Upper lobe of right lung (tissue), 1 donor: ENCODE results near the gene ATF7. TPM values are rescaled to one million over a fixed set of nuclear protein-coding genes. Genes with fewer than 3 reads are reported as not detected.

Experiments
- ATAC-seq: fragments of 200-7000 bp; cut with Tn5 transposase; one replicate; pipeline ENCODE4 v1.9.1; 2020; ENCODE audit warnings: mild to moderate bottlenecking, moderate library complexity
- DNase-seq: peaks from one replicate; pipeline ENCODE4 v3.0.0-alpha.2; 2020
- H3K27ac ChIP-seq: fragments of 200-600 bp; one replicate; pipeline ENCODE4 v1.8.0; 2022
- H3K27me3 ChIP-seq: fragments of 200-600 bp; one replicate; pipeline ENCODE4 v1.8.0; 2022; ENCODE audit warnings: mild to moderate bottlenecking
- H3K36me3 ChIP-seq: fragments of 200-600 bp; one replicate; pipeline ENCODE4 v1.8.0; 2022
- H3K4me1 ChIP-seq: fragments of 200-600 bp; one replicate; pipeline ENCODE4 v1.8.0; 2022
- H3K4me3 ChIP-seq: fragments of 200-600 bp; one replicate; pipeline ENCODE4 v1.8.0; 2022; ENCODE audit warnings: mild to moderate bottlenecking
- H3K9me3 ChIP-seq: fragments of 200-600 bp; one replicate; pipeline ENCODE4 v1.8.0; 2022
- intact Hi-C: fragments of 100-400 bp; cut with DNase I; formaldehyde crosslinking; loops from one replicate; pipeline ENCODE4 v1.11.0; 2022
- total RNA-seq: library from RNA; stranded (reverse); fragmentation: NEBNext Ultra II Directional; extraction: Animal tissue kit (Norgen Biotek cat#: 25700); gene quantifications from one replicate; pipeline ENCODE4 v1.2.1, GENCODE V29; 2021
- TF ChIP-seq, protein P1 (sequence below): fragments of 200-600 bp; IDR thresholded peaks from one replicate; pipeline ENCODE4 v1.8.0; 2022; ENCODE audit warnings: antibody characterized with exemption
- donor health status: DM: no; HTN: yes; CAD: no; lungs with severe emphysema.

Gene ATF7
- total RNA-seq, 1 donor from 2014 or later, result 54.0 TPM

DNA sequence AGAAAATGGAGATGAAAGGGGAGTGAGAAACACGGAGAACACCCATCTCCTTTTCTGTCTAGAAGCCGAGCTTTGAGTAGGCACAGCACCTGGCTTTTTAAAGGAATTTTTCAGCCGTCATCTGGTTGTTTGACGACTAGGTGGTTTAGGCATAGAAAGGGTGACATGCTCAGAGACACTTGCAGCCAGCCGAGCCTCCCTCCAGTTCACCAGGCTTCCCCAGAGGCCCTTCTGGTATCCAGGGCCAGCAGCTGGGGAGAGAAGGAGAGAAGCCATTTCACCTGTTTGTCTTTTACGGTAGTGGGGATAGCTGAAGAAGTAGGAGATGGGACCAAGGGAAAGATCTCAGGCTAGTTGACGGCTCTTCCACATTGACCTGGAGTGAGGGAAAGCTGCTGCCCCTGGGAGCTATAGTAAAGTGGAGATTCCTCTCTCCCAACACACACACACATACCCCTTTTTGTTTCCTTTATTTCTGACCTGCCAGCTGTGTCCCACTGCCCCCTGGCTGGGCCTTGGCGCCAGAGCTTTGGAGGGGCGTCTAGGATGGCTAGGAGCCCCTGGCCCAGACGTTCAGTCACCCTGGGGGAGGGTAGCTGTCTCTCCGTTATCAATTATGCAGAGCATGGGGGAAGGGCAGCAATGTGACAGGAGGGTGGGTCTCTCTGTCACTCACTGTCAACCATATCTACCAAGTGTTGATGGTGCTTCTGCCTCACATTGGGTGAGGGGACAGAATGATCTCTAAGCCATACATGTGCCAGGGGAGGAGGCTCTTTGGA lies 132.4 kb downstream of the ATF7 start:
- peak overlapping the region; percentile 62 for H3K4me3 ChIP-seq
- TF ChIP-seq, protein P1, sequence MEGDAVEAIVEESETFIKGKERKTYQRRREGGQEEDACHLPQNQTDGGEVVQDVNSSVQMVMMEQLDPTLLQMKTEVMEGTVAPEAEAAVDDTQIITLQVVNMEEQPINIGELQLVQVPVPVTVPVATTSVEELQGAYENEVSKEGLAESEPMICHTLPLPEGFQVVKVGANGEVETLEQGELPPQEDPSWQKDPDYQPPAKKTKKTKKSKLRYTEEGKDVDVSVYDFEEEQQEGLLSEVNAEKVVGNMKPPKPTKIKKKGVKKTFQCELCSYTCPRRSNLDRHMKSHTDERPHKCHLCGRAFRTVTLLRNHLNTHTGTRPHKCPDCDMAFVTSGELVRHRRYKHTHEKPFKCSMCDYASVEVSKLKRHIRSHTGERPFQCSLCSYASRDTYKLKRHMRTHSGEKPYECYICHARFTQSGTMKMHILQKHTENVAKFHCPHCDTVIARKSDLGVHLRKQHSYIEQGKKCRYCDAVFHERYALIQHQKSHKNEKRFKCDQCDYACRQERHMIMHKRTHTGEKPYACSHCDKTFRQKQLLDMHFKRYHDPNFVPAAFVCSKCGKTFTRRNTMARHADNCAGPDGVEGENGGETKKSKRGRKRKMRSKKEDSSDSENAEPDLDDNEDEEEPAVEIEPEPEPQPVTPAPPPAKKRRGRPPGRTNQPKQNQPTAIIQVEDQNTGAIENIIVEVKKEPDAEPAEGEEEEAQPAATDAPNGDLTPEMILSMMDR, result no peak
- H3K9me3 ChIP-seq, result no peaks in the 10 kb centered on the region
- H3K27me3 ChIP-seq, result no peaks in the 10 kb centered on the region
- no peaks in the 10 kb centered on the region for H3K36me3 ChIP-seq
- H3K4me1 ChIP-seq, result peaks cover 49% of the 10 kb centered on the region
- intact Hi-C loops, result no loop called here
- DNase-seq (peak; percentile 38), ATAC-seq (no peak)
- peak overlapping the region; percentile 81 for H3K27ac ChIP-seq

DNA sequence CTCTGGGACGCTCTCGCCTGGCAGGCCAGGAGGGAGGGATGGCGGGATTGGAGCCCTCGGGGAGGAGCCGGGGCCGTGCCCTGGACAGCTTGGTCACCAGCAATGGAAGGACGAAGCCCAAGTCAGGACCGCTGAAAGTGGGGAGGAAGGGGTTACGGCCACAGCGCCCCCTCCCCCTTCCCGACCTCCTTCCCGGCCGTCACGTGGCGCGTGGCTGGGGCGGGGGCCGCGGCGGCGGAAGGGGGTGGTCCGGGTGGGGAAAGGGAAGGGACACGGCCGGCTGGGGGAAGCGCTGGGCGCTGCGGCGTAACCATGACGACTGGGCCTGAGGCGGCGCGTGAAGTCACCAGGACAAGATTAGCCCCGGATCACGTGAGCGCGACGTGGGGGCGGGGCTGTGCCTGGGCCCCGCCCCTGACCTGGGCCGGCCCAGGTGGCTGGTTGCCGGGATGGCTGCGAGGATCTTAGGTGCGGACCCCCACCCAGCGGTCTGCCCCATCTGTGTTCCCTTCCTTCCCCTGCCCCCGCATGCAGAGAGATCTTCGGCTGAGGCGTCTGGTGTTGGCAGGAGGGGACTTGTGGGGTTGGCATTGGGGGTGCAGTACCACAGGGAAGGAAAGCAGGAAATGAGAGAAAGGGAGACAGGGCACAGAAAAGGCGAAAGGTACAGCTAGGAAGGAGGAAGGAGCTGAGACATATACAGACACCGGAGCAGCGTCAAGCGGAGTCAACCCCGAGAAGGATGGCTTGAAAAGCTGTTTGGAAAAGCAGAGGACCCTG lies 133.2 kb downstream of the ATF7 start:
- H3K4me1 ChIP-seq, result peaks cover 43% of the 10 kb centered on the region
- H3K4me3 ChIP-seq, result peak overlapping the region; percentile 62
- H3K27me3 ChIP-seq, result no peaks in the 10 kb centered on the region
- TF ChIP-seq, protein P1, result no peak
- peak overlapping the region; percentile 81 for H3K27ac ChIP-seq
- ATAC-seq (peak; percentile 97), DNase-seq (peak; percentile 96)
- intact Hi-C loops, result no loop called here
- no peaks in the 10 kb centered on the region for H3K9me3 ChIP-seq
- peaks cover 2% of the 10 kb centered on the region for H3K36me3 ChIP-seq

DNA sequence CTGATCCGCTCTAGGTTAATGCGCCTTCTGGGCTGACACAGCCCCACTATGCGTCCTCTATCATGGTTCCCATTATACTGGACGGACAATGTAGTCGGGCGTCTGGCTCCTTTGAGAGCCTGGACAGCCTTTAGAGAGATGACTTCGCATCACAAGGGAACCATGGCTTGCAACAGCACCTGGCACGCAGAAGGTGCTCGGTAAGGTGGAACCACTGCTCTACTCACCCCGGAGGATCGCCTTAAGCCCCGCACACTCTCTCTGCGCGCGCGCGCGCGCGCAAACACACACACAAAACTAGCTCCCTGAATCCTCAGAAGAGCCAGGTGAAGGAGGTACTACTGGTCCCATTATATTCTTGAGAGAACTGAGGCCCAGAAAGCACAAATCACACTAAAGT lies 134.0 kb downstream of the ATF7 start:
- ATAC-seq, result no peak
- Histone ChIP-seq H3K36me3 (peaks cover 10% of the 10 kb centered on the region), H3K27ac (peak overlapping the region; percentile 81), H3K27me3 (no peaks in the 10 kb centered on the region), H3K9me3 (no peaks in the 10 kb centered on the region), H3K4me1 (peaks cover 37% of the 10 kb centered on the region), H3K4me3 (peak overlapping the region; percentile 62)
- intact Hi-C loops, result no loop called here
- TF ChIP-seq, protein P1, result no peak
- peak; percentile 61 for DNase-seq

DNA sequence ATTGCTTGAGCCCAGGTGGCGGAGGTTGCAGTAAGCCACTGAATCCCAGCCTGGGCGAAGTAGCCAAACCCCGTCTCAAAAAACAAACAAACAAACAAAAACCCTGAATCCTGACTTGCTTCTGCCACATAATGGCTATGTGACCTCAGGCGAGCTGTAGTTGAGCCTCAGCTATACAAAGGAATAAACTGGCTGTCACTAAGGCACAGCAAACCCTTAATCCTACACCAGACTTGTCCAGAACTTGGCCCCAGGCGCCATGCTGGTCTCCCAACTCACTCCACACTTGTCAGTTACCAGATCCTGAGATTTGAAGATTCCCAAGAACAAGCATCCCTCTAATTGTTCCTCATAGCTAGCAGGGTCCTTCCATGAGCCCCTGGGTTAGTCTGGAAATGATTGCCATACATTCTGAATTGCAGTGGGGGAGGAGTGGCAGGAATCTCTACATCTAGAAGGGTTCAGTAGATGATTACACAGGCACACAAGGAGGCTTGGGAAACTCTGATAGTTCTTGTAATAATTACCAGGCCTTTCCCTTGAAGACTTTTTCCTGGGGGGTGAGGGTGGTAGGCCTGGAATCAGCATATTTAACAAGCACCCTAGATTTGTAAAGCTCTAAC lies 136.8 kb downstream of the ATF7 start:
- H3K27ac ChIP-seq, result no peak overlapping the region
- H3K27me3 ChIP-seq, result no peaks in the 10 kb centered on the region
- DNase-seq, result peak; percentile 29
- TF ChIP-seq, protein P1, result no peak
- no peak for ATAC-seq
- intact Hi-C loops, result no loop called here
- no peaks in the 10 kb centered on the region for H3K9me3 ChIP-seq
- peaks cover 36% of the 10 kb centered on the region for H3K36me3 ChIP-seq
- H3K4me1 ChIP-seq, result peaks cover 19% of the 10 kb centered on the region
- no peak overlapping the region for H3K4me3 ChIP-seq

DNA sequence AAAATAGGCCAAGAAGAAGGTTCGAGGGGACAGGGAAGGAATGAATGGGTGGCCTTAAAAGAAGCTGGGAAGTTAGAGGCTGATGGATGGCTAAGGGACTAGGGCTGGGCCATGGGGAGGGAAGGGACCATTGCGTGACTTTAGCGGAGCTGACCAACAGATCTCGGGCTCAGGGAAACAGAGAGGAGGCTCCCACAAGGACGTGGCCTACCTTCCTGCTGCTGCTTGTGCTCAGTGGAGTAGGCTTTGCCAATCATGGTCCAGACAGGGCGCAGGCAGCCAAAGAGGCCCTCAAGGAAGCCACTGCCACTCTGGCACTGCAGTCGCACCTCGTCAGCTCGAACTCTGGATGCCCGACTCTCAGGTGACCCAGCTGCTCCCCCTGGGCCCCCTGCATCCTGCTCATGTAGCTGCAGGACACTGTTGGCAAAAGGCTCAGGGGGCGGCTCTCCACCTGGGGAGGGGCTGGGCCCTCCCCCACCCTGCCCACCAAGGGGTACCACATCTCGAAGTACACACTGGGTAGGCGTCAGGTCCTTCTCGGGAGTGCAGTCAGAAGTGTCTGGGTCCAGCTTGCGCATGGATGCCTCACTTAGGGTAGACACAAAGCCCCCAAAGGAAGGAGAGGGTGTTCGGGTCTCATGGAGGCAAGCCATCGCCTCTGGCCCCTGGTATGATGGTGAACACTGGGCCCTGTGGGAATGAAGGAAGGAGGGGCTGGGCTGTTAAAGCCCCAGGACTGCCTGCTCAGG lies 139.3 kb downstream of the ATF7 start:
- Histone ChIP-seq H3K36me3 (peaks cover 59% of the 10 kb centered on the region), H3K9me3 (no peaks in the 10 kb centered on the region), H3K27me3 (no peaks in the 10 kb centered on the region), H3K4me3 (no peak overlapping the region), H3K4me1 (peaks cover under 1% of the 10 kb centered on the region), H3K27ac (no peak overlapping the region)
- DNase-seq (peak; percentile 42), ATAC-seq (peak; percentile 1)
- intact Hi-C loops, result no loop called here
- TF ChIP-seq, protein P1, result no peak
